IgD-negative memory B cell (primary cell): Measurements from ENCODE around the gene KSR1. TPM values are rescaled to one million over a fixed set of nuclear protein-coding genes. Genes with fewer than 3 reads are reported as not detected.

ENCODE experiments used
- H3K27ac Mint-ChIP-seq, 3 donors: one replicate each; pipeline ENCODE4 v1.8.0; 2020 to 2022; ENCODE audit warnings: mild to moderate bottlenecking in 3 of 3, mixed read lengths in 3 of 3, moderate library complexity in 1 of 3
- H3K27me3 Mint-ChIP-seq: one replicate; pipeline ENCODE4 v1.8.0; 2021; ENCODE audit warnings: mixed read lengths
- H3K36me3 Mint-ChIP-seq: one replicate; pipeline ENCODE4 v1.8.0; 2020; ENCODE audit warnings: mild to moderate bottlenecking, mixed read lengths
- H3K4me1 Mint-ChIP-seq, 3 donors: one replicate each; pipeline ENCODE4 v1.8.0; 2020 to 2022; ENCODE audit warnings: mixed read lengths in 3 of 3, mild to moderate bottlenecking in 1 of 3
- H3K4me3 Mint-ChIP-seq, 4 donors: one replicate each; pipeline ENCODE4 v1.8.0; 2020 to 2022; ENCODE audit warnings: mild to moderate bottlenecking in 4 of 4, mixed read lengths in 4 of 4, moderate library complexity in 3 of 4
- H3K9me3 Mint-ChIP-seq, 3 donors: one replicate each; pipeline ENCODE4 v1.8.0; 2020 to 2021; ENCODE audit warnings: mixed read lengths in 3 of 3, mild to moderate bottlenecking in 1 of 3
- polyA plus RNA-seq: library from polyadenylated mRNA; unstranded; fragments of 300-500 nt; fragmentation: Illumina TruSeq; gene quantifications from one replicate; pipeline ENCODE4 v1.2.3, GENCODE V29; 2021

KSR1 gene
- polyA plus RNA-seq, 1 donor from 2014 or later, result 2.1 TPM

GRCh38 chr17:27563532-27563931 is 107.3 kb downstream of the KSR1 start:
- no peaks in the 10 kb centered on the region for H3K9me3 Mint-ChIP-seq
- no peak overlapping the region for H3K27ac Mint-ChIP-seq
- peaks cover 4 to 11% (median 4%) of the 10 kb centered on the region in 3 donors for H3K4me1 Mint-ChIP-seq
- H3K4me3 Mint-ChIP-seq, result peak overlapping the region in 1 of 4 donors; percentile 32
- peaks cover 18% of the 10 kb centered on the region for H3K36me3 Mint-ChIP-seq
- no peaks in the 10 kb centered on the region for H3K27me3 Mint-ChIP-seq

- no peak overlapping the region for H3K27ac Mint-ChIP-seq
- H3K9me3 Mint-ChIP-seq, result no peaks in the 10 kb centered on the region
- H3K36me3 Mint-ChIP-seq, result peaks cover 12% of the 10 kb centered on the region
- H3K4me3 Mint-ChIP-seq, result no peak overlapping the region
- no peaks in the 10 kb centered on the region for H3K27me3 Mint-ChIP-seq
- H3K4me1 Mint-ChIP-seq, result peaks cover 4 to 9% (median 8%) of the 10 kb centered on the region in 3 donors
These were observed 108.2 kb downstream of the KSR1 start for GRCh38 chr17:27564463-27564862.

GRCh38 chr17:27565874-27566670 is 109.8 kb downstream of the KSR1 start:
- H3K27ac Mint-ChIP-seq, result no peak overlapping the region
- no peak overlapping the region for H3K4me3 Mint-ChIP-seq
- peaks cover 3 to 9% (median 8%) of the 10 kb centered on the region in 3 donors for H3K4me1 Mint-ChIP-seq
- peaks cover 8% of the 10 kb centered on the region for H3K36me3 Mint-ChIP-seq
- H3K27me3 Mint-ChIP-seq, result no peaks in the 10 kb centered on the region
- no peaks in the 10 kb centered on the region for H3K9me3 Mint-ChIP-seq

GRCh38 chr17:27566671-27567562 is 110.7 kb downstream of the KSR1 start:
- H3K27ac Mint-ChIP-seq, result no peak overlapping the region
- no peaks in the 10 kb centered on the region for H3K9me3 Mint-ChIP-seq
- peaks cover 10% of the 10 kb centered on the region for H3K36me3 Mint-ChIP-seq
- peaks cover 0 to 9% (median 6%) of the 10 kb centered on the region in 3 donors for H3K4me1 Mint-ChIP-seq
- no peak overlapping the region for H3K4me3 Mint-ChIP-seq
- no peaks in the 10 kb centered on the region for H3K27me3 Mint-ChIP-seq

- peaks cover 10% of the 10 kb centered on the region for H3K36me3 Mint-ChIP-seq
- no peak overlapping the region for H3K4me3 Mint-ChIP-seq
- H3K4me1 Mint-ChIP-seq, result peaks cover 0 to 9% (median 6%) of the 10 kb centered on the region in 3 donors
- no peaks in the 10 kb centered on the region for H3K9me3 Mint-ChIP-seq
- H3K27ac Mint-ChIP-seq, result peak overlapping the region in 1 of 3 donors; percentile 53
- no peaks in the 10 kb centered on the region for H3K27me3 Mint-ChIP-seq
These were observed 111.3 kb downstream of the KSR1 start for GRCh38 chr17:27567563-27567859.

- Mint-ChIP-seq H3K36me3 (peaks cover 9% of the 10 kb centered on the region), H3K27me3 (no peaks in the 10 kb centered on the region), H3K27ac (peak overlapping the region in 1 of 3 donors; percentile 69), H3K9me3 (no peaks in the 10 kb centered on the region), H3K4me1 (peaks cover 0 to 6% (median 6%) of the 10 kb centered on the region in 3 donors), H3K4me3 (peak overlapping the region in 1 of 4 donors; percentile 65)
These were observed 112.0 kb downstream of the KSR1 start for GRCh38 chr17:27568216-27568615.

GRCh38 chr17:27568811-27569210 is 112.6 kb downstream of the KSR1 start:
- no peaks in the 10 kb centered on the region for H3K9me3 Mint-ChIP-seq
- peaks cover 9% of the 10 kb centered on the region for H3K36me3 Mint-ChIP-seq
- no peak overlapping the region for H3K4me3 Mint-ChIP-seq
- peak overlapping the region in 1 of 3 donors; percentile 69 for H3K27ac Mint-ChIP-seq
- H3K4me1 Mint-ChIP-seq, result peaks cover 0 to 4% (median 2%) of the 10 kb centered on the region in 3 donors
- H3K27me3 Mint-ChIP-seq, result no peaks in the 10 kb centered on the region

- H3K9me3 Mint-ChIP-seq, result no peaks in the 10 kb centered on the region
These were observed 113.0 kb downstream of the KSR1 start for GRCh38 chr17:27569257-27569722.

GRCh38 chr17:27569884-27570577 is 113.8 kb downstream of the KSR1 start:
- Mint-ChIP-seq H3K9me3 (no peaks in the 10 kb centered on the region), H3K27ac (peak overlapping the region in 1 of 3 donors; percentile 60), H3K4me1 (peaks cover 0 to 5% (median 2%) of the 10 kb centered on the region in 3 donors), H3K36me3 (peaks cover 12% of the 10 kb centered on the region), H3K27me3 (no peaks in the 10 kb centered on the region), H3K4me3 (peak overlapping the region in 1 of 4 donors; percentile 47)

More at GRCh38 chr17:27569257-27569722, 113.0 kb downstream of the KSR1 start:
- no peaks in the 10 kb centered on the region for H3K27me3 Mint-ChIP-seq
- no peak overlapping the region for H3K27ac Mint-ChIP-seq
- H3K4me3 Mint-ChIP-seq, result no peak overlapping the region
- peaks cover 10% of the 10 kb centered on the region for H3K36me3 Mint-ChIP-seq
- H3K4me1 Mint-ChIP-seq, result peaks cover 0 to 4% (median 2%) of the 10 kb centered on the region in 3 donors

GRCh38 chr17:27570578-27570914 is 114.3 kb downstream of the KSR1 start:
- no peaks in the 10 kb centered on the region for H3K27me3 Mint-ChIP-seq
- H3K27ac Mint-ChIP-seq, result peak overlapping the region in 1 of 3 donors; percentile 60
- H3K9me3 Mint-ChIP-seq, result no peaks in the 10 kb centered on the region
- H3K4me1 Mint-ChIP-seq, result peaks cover 0 to 5% (median 2%) of the 10 kb centered on the region in 3 donors
- H3K36me3 Mint-ChIP-seq, result peaks cover 10% of the 10 kb centered on the region
- H3K4me3 Mint-ChIP-seq, result no peak overlapping the region

- no peak overlapping the region for H3K4me3 Mint-ChIP-seq
- no peaks in the 10 kb centered on the region for H3K9me3 Mint-ChIP-seq
- H3K27ac Mint-ChIP-seq, result peak overlapping the region in 1 of 3 donors; percentile 62
- H3K4me1 Mint-ChIP-seq, result peaks cover 0 to 5% (median 2%) of the 10 kb centered on the region in 3 donors
- H3K27me3 Mint-ChIP-seq, result no peaks in the 10 kb centered on the region
- H3K36me3 Mint-ChIP-seq, result peaks cover 12% of the 10 kb centered on the region
These were observed 115.5 kb downstream of the KSR1 start for GRCh38 chr17:27571563-27572352.

- Mint-ChIP-seq H3K27ac (peak overlapping the region in 1 of 3 donors; percentile 10), H3K9me3 (no peaks in the 10 kb centered on the region), H3K27me3 (no peaks in the 10 kb centered on the region), H3K4me3 (no peak overlapping the region), H3K36me3 (peaks cover 8% of the 10 kb centered on the region), H3K4me1 (peaks cover 0 to 5% (median 2%) of the 10 kb centered on the region in 3 donors)
These were observed 116.4 kb downstream of the KSR1 start for GRCh38 chr17:27572665-27573064.

GRCh38 chr17:27573548-27573947 is 117.3 kb downstream of the KSR1 start:
- no peaks in the 10 kb centered on the region for H3K27me3 Mint-ChIP-seq
- no peaks in the 10 kb centered on the region for H3K9me3 Mint-ChIP-seq
- H3K27ac Mint-ChIP-seq, result no peak overlapping the region
- H3K4me3 Mint-ChIP-seq, result no peak overlapping the region
- H3K36me3 Mint-ChIP-seq, result peaks cover 8% of the 10 kb centered on the region
- peaks cover 0 to 6% (median 2%) of the 10 kb centered on the region in 3 donors for H3K4me1 Mint-ChIP-seq

GRCh38 chr17:27573971-27574525 is 117.8 kb downstream of the KSR1 start:
- Mint-ChIP-seq H3K36me3 (peaks cover 8% of the 10 kb centered on the region), H3K27me3 (no peaks in the 10 kb centered on the region), H3K4me3 (no peak overlapping the region), H3K4me1 (peaks cover 0 to 6% (median 2%) of the 10 kb centered on the region in 3 donors), H3K27ac (no peak overlapping the region), H3K9me3 (no peaks in the 10 kb centered on the region)
